Smooth muscle cell of the brain vasculature (primary cell): Measurements from ENCODE around the gene C1orf159.
"Not testable (repeated sequence)": the region's sequence is repeated elsewhere in the genome, so short reads cannot be mapped to it uniquely, and the experiment has no call there.

ENCODE experiments used
- DNase-seq: peaks from one replicate; pipeline ENCODE4 v3.0.0-alpha.2; 2012; ENCODE audit warnings: low read depth, low spot score

Gene C1orf159

DNA sequence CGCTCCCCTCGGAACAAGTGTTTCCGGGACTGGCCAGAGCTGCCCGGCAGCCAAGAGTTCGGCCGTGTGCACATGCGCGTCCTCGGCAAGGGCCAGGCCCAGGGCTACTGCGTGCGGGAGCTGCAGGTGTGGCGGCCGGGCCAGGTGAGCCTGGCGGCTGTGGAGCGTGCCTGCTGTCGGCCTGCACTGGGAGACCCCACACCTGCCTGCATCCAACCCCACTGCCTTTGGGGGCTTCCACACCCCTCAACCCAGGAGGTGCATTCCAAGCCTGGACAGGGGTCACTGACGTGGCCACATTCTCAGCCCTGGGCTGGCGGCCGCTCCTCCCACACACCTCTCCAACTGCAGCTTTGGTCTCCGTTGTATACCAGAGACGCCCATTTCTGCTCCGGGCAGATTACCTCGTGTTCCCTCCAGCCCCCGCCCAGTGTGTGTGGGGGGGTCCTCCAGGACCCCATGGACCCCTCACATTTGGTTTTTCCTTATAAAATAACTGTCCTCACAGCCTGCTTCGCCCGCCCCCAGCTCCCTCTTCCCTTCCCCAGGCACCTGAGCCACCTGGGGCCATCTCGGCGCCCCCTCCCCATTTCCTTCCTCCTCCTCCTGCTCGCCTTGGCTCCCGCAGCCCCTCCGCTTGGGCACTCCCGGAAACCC, 47.9 kb downstream of the C1orf159 start:
- no peak for DNase-seq

DNA sequence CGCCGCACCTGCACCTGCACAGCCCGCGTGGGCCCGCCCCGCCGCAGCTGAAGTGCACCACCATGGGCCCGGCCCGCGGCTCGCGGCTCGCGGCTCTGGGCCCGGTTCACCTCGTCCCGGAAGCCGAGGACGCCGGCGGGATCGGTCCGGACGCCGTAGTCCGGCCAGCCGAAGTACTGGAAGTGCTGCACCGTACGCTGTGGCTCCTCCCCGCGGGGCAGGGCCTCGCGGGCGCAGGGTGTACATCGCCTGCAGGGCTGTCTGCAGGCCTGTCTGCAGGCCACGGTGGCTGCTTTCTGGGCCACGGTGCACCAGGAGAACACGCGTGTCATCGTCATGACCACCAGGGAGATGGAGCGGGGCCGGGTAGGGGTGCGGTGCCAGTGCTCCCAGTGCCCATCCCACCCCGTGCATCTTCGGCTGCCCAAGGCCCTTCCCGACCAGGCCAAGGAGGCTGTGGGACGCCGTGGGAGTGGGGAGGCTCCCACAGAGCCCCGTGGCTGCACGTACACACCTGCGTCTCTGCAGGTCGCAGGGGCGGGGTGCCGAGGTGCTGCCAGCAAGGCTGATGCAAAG, 48.5 kb downstream of the C1orf159 start:
- DNase-seq = no peak

DNA sequence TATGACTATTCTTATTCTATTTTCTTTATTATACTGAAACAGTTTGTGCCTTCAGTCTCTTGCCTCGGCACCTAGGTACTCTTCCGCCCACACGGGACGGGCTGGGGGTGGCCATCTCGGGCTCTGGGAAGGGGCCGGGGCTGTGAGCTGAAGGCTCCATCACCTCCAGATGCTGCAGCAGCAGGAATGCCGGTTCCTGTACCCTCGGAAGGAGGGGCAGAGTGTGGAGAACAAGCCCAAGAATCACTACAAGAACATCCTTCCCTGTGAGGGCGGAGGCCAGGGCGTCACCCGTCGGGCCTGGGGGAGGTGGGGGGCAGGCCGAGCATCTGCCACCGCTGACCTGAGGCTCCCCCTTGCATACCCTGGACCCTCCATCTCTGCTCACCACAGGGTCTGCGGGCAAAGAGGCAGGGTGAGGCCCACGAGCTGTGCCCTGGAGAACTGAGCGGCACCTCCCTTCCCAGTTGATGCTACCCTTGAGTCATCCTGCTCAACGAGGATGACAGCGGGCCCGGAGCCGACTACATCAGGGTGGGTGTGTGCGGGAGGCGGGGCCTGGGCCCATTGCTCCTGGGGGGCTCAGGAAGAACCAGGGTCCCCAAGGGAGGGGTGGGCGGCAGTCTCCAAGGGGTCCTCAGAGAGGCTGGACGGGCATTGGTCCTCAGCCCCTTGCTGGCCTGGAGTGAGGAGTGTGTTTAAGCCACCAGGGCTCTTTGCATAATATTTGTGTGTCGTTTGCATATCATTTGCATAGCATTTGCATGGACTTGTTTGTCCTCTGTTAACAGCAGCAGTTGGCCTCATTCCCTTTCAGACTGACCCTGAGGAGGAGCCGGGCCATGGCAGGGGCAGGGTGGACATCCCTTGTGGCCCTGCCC, 49.2 kb downstream of the C1orf159 start:
- DNase-seq = no peak

GRCh38 chr1:1065940-1066304, 50.0 kb downstream of the C1orf159 start:
- not testable (repeated sequence) for DNase-seq

DNA sequence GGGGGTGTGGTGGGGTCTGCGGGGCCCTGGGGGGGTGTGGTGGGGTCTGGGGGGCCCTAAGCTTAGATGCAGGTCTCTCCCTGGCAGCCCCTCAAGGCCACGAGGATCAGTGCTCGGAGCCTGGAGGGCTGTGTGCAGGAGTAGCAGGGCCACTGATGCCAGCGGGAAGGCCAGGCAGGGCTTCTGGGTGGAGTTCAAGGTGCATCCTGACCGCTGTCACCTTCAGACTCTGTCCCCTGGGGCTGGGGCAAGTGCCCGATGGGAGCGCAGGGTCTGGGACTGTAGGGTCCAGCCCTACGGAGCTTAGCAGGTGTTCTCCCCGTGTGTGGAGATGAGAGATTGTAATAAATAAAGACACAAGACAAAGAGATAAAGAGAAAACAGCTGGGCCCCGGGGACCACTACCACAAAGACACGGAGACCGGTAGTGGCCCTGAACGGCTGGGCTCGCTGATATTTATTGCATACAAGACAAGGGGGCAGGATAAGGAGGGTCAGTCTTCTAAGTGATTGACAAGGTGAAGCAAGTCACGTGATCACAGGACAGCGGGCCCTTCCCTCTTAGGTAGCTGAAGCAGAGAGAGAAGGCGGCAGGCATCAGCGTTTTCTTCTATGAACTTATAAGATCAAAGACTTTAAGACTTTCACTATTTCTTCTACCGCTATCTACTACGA, 50.5 kb downstream of the C1orf159 start:
- DNase-seq = no peak

GRCh38 chr1:1063945-1064831, 51.7 kb downstream of the C1orf159 start:
- peak; percentile 61 for DNase-seq

GRCh38 chr1:1063261-1063944, 52.5 kb downstream of the C1orf159 start:
- no peak for DNase-seq

- no peak for DNase-seq
These were observed 53.3 kb downstream of the C1orf159 start for GRCh38 chr1:1062348-1063163.

DNA sequence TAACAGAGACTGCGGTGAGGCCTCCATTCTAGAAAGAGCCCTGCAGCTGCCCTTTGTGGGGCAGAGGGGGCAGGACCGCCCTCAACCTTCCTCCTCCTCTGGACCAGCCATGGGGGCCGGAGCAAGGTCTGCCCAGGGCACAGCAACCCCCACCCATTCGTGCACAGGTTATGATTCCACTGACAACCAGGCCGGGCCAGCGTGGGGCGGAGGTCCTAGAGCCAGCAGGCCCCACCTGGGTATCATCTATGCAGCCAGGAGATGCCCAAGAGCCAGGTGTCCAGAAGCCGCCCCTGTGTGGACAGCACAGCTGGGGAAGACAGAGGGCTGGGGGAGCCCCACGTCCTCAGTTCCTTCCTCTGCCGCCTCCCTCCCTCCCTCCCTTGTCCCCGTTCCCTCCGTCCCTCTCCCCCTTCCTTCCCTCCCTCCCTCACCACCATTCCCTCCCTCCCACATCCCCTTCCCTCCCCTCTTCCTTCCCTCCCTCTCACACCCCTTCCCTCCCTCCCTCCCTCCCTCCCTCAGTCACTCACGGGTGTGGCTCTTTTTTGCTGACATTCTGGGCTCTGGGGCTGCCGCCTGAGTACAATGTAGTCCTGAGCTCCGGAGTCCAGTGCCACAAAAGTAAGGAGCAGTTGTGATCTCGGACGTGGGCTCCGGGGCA, 54.1 kb downstream of the C1orf159 start:
- no peak for DNase-seq

GRCh38 chr1:1060281-1061000, 55.4 kb downstream of the C1orf159 start:
- no peak for DNase-seq

DNA sequence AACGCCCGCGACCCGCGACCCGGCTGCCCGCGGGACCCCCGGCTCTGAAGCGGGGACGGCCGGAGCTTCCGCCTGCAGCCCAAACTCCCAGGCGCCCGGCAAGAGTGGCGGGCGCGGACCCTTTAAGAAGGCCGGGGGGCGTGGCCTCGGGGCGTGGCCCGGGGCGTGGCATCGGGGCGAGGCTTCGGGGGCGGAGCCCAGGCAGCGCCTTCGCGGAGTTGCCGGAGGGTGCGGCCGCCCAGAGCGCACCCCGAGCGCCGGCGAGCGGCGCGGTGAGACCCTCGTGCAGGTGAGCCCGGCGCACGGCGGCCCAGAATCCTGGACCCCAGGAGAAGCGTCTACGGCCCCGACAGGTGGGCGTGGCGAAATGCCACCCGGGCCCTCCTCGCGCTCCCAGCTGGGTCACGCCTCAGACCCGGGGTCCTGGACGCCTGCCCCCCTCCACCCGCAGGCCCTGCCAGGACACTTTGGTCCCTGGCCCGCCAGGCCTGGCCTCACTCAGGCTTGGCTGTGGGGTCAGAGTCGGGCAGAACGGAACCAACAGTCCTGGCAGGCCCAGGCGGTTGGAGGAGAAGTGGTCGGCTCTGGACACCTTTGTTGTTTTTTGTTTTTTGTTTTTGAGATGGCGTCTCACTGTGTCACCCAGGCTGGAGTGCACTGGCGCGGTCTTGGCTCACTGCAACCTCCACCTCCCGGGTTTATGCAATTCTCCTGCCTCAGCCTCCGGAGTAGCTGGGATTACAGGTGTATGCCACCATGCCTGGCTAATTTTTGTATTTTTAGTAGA, 56.2 kb downstream of the C1orf159 start:
- DNase-seq = no peak

DNA sequence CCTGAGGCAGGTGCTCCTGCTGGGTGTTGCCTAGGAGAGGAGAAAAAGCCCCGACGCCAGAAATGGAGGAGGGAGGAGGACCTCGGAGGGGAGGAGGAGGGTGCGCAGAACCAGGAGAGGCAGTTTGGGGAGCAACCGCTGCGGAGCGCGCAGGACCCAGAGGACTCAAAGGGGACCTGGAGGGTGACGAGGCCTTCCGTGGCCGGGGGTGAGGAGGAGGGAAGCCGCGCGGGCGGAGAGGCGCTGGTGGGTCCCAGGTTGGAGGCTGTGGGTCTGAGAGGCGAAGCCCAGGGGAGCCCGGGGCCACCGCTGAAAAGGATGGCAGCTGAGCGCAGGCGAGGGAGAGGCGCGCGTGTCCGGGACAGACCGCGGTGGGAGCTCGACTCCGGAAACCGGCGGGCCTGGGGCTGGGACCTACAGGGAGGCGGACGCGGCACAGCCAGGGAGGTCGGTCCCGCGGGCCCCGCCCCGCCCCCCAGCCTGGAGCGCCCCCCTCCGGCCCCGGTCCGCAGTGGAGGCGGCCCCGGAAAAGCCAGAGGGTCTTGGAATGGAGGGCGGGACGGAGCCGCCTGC, 56.9 kb downstream of the C1orf159 start:
- no peak for DNase-seq

- no peak for DNase-seq
These were observed 57.6 kb downstream of the C1orf159 start for GRCh38 chr1:1058088-1058905.

DNA sequence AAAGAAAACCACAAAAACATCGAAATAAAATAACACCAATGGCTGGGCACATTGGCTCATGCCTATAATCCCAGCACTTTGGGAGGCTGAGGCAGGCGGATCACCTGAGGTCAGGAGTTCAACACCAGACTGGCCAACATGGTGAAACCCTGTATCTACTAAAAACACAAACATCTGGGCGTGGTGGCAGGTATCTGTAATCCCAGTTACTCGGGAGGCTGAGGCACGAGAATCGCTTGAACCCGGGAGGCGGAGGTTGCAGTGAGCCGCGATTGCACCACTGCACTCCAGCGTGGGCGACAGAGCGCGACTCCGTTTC, 58.2 kb downstream of the C1orf159 start:
- not testable (repeated sequence) for DNase-seq

- no peak for DNase-seq
These were observed 59.8 kb downstream of the C1orf159 start for GRCh38 chr1:1055841-1056736.

GRCh38 chr1:1054971-1055370, 60.9 kb downstream of the C1orf159 start:
- DNase-seq = no peak
